ENCODE measurements around the gene FAM117A. TPM values are rescaled to one million over a fixed set of nuclear protein-coding genes. Genes with fewer than 3 reads are reported as not detected.
A peak's percentile ranks its signal among the peaks of the same experiment; 100 is the strongest.

FAM117A gene
- total RNA-seq, 2 experiments from 2014 or later, result 23.2 to 26.5 TPM

DNA sequence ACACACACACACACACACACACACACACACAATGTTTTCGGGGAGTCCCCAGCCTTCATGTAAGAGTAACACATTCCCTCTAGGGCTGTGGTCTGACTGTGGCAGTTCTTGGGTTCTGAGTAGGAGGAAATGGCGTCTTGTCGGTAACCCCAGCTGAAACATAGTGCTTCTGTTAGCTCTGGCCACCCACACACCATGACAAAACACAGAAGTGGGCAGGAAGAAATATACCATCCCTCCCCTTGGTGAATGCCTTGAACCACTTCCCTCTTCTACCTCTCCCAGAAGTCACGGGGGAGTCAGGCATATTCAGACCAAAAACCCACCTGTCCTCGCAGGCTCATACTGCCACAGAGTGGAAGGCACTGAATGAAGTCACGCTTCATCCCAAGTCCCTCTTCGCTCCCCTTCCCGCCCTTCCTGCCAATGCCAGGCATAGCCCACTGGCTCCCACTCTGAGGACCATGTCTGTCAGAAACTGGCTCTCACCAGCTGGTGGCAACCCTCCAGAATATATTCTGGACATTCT lies 67.6 kb downstream of the FAM117A start:
- Histone ChIP-seq H3K4me3 (ENCODE audit: low read length) (no peak overlapping the region), H3K36me3 (ENCODE audit: insufficient read depth, low read length) (peaks cover 16% of the 10 kb centered on the region), H3K27me3 (ENCODE audit: control insufficient read depth in 1 of 2, insufficient read depth in 2 of 2, low read length in 2 of 2) (no peaks in the 10 kb centered on the region), H3K4me1 (ENCODE audit: insufficient read depth, low read length) (peaks cover 23% of the 10 kb centered on the region), H3K9me3 (ENCODE audit: control insufficient read depth in 1 of 2, insufficient read depth in 1 of 2, low read length in 2 of 2) (no peaks in the 10 kb centered on the region), H3K27ac (ENCODE audit: low read depth in 1 of 2, low read length in 2 of 2) (peak overlapping the region in 1 of 2 donors; percentile 35)
- H3K4me3 Mint-ChIP-seq, result peak overlapping the region; percentile 38
- intact Hi-C loops (cut with DNase I, micrococcal nuclease), result loop anchor here (5.0 to 10.0 kb wide), 4 partner anchors 64 to 299 kb away; partner anchors contain the start of genes DLX3 (in 1 of the 2) and NGFR (in 1 of the 2)
- peaks cover 51% of the 10 kb centered on the region for H3K4me1 Mint-ChIP-seq (ENCODE audit: low read depth)
- DNase-seq (peak in 8 of 14 experiments; percentile 18 to 86 (median 51)), ATAC-seq (ENCODE audit: poor library complexity) (peak; percentile 84)
- H3K27me3 Mint-ChIP-seq, result no peaks in the 10 kb centered on the region
- H3K9me3 Mint-ChIP-seq, result no peaks in the 10 kb centered on the region
- ChIA-PET CTCF (interaction anchor here (0.8 to 6.0 kb wide), 14 partner anchors 12 to 200 kb away, joined by 3 to 48 read pairs (median 4); partner anchors contain the start of genes NXPH3, SLC35B1 and SPOP), POLR2A (interaction anchor here (0.6 to 2.6 kb wide), 8 partner anchors 11 to 166 kb away, joined by 3 to 16 read pairs (median 5); partner anchors contain the start of genes FAM117A, SLC35B1 and SPOP)
- H3K27ac Mint-ChIP-seq, result peak overlapping the region; percentile 91
- TF ChIP-seq, protein P1, sequence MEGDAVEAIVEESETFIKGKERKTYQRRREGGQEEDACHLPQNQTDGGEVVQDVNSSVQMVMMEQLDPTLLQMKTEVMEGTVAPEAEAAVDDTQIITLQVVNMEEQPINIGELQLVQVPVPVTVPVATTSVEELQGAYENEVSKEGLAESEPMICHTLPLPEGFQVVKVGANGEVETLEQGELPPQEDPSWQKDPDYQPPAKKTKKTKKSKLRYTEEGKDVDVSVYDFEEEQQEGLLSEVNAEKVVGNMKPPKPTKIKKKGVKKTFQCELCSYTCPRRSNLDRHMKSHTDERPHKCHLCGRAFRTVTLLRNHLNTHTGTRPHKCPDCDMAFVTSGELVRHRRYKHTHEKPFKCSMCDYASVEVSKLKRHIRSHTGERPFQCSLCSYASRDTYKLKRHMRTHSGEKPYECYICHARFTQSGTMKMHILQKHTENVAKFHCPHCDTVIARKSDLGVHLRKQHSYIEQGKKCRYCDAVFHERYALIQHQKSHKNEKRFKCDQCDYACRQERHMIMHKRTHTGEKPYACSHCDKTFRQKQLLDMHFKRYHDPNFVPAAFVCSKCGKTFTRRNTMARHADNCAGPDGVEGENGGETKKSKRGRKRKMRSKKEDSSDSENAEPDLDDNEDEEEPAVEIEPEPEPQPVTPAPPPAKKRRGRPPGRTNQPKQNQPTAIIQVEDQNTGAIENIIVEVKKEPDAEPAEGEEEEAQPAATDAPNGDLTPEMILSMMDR (IDR thresholded peaks at IDR 0.05), result no peak
- peaks cover 20% of the 10 kb centered on the region for H3K36me3 Mint-ChIP-seq (ENCODE audit: low read depth)

GRCh38 chr17:49695698-49696232 lies 68.2 kb downstream of the FAM117A start:
- no peaks in the 10 kb centered on the region for H3K9me3 ChIP-seq (ENCODE audit: control insufficient read depth in 1 of 2, insufficient read depth in 1 of 2, low read length in 2 of 2)
- no peak for DNase-seq
- ChIA-PET CTCF (interaction anchor here (0.8 to 6.0 kb wide), 14 partner anchors 12 to 199 kb away, joined by 3 to 48 read pairs (median 4); partner anchors contain the start of genes NXPH3, SLC35B1 and SPOP), POLR2A (interaction anchor here (0.6 to 2.6 kb wide), 8 partner anchors 12 to 166 kb away, joined by 3 to 16 read pairs (median 5); partner anchors contain the start of genes FAM117A, SLC35B1 and SPOP)
- Mint-ChIP-seq H3K36me3 (ENCODE audit: low read depth) (peaks cover 14% of the 10 kb centered on the region), H3K9me3 (no peaks in the 10 kb centered on the region), H3K27ac (peak overlapping the region; percentile 91), H3K4me3 (peak overlapping the region; percentile 38), H3K27me3 (no peaks in the 10 kb centered on the region), H3K4me1 (ENCODE audit: low read depth) (peaks cover 56% of the 10 kb centered on the region)
- intact Hi-C loops (cut with DNase I, micrococcal nuclease), result loop anchor here (1.0 to 10.0 kb wide), 6 partner anchors 63 to 299 kb away; partner anchors contain the start of genes DLX3 (in 1 of the 2), NGFR (in 1 of the 2) and NXPH3 (in 1 of the 2)
- TF ChIP-seq, protein P1 (IDR thresholded peaks at IDR 0.05), result no peak
- no peaks in the 10 kb centered on the region for H3K27me3 ChIP-seq (ENCODE audit: control insufficient read depth in 1 of 2, insufficient read depth in 2 of 2, low read length in 2 of 2)
- no peak for ATAC-seq (ENCODE audit: poor library complexity)
- peaks cover 28% of the 10 kb centered on the region for H3K4me1 ChIP-seq (ENCODE audit: insufficient read depth, low read length)
- no peak overlapping the region for H3K4me3 ChIP-seq (ENCODE audit: low read length)
- no peak overlapping the region for H3K27ac ChIP-seq (ENCODE audit: low read depth in 1 of 2, low read length in 2 of 2)
- peaks cover 11% of the 10 kb centered on the region for H3K36me3 ChIP-seq (ENCODE audit: insufficient read depth, low read length)

DNA sequence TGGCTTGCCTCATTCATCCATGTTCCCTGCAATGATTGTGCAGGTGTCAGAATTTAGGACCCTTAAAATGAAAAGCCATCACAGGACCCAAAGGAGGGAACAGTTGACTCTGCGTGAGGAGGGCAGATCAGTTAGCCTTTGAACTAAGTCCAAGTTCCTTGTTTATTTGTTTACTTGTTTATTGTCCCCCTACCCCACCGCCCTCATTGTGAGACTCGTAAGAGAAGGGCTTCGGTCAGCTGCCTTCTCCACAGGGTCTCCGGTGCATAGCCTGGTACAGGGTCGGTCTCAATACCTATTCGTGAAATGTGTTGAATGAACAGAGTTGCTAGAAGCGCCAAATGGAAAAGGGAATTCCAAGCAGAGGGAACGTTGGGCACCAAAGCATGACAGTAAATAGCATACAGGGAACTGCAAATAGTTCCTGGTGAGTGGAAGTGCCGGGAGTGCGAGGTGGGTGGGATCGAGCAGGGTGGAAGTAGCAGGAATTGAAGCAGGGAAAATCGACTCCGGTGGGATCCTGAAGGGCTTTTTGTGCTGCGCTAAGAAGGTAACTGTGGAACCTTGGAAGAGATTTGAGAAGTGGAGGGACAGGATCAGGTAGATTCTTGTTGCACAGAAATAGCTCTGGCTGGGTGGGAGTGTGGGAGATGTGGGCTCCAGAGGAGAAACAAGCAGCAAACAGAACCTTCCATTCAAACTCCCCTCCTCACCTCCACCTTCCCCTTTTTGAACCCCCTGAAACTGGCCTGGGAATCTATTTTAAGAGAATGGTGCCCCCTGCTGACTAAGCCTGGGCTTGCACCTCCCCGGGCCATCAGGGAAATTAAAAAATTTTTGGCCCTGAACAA lies 68.9 kb downstream of the FAM117A start:
- peaks cover 32% of the 10 kb centered on the region for H3K4me1 ChIP-seq (ENCODE audit: insufficient read depth, low read length)
- no peaks in the 10 kb centered on the region for H3K9me3 ChIP-seq (ENCODE audit: control insufficient read depth in 1 of 2, insufficient read depth in 1 of 2, low read length in 2 of 2)
- H3K36me3 ChIP-seq (ENCODE audit: insufficient read depth, low read length), result peaks cover 4% of the 10 kb centered on the region
- no peak overlapping the region for H3K27ac ChIP-seq (ENCODE audit: low read depth in 1 of 2, low read length in 2 of 2)
- H3K27me3 ChIP-seq (ENCODE audit: control insufficient read depth in 1 of 2, insufficient read depth in 2 of 2, low read length in 2 of 2), result no peaks in the 10 kb centered on the region
- Mint-ChIP-seq H3K27me3 (no peaks in the 10 kb centered on the region), H3K4me1 (ENCODE audit: low read depth) (peaks cover 54% of the 10 kb centered on the region), H3K27ac (peak overlapping the region; percentile 91), H3K4me3 (no peak overlapping the region), H3K9me3 (no peaks in the 10 kb centered on the region), H3K36me3 (ENCODE audit: low read depth) (peaks cover 7% of the 10 kb centered on the region)
- TF ChIP-seq, protein P1 (IDR thresholded peaks at IDR 0.05), result peak; percentile 92
- H3K4me3 ChIP-seq (ENCODE audit: low read length), result no peak overlapping the region
- DNase-seq (peak; percentile 54 to 81 (median 68)), ATAC-seq (ENCODE audit: poor library complexity) (peak; percentile 63)
- intact Hi-C loops (cut with DNase I, micrococcal nuclease), result loop anchor here (1.0 to 10.0 kb wide), 7 partner anchors 63 to 300 kb away; partner anchors contain the start of genes DLX3 (in 1 of the 2), NGFR (in 1 of the 2), NXPH3 (in 1 of the 2) and PHB1 (in 1 of the 2)
- CTCF ChIA-PET, result interaction anchor here (0.8 to 6.0 kb wide), 14 partner anchors 13 to 198 kb away, joined by 3 to 48 read pairs (median 4); partner anchors contain the start of genes NXPH3, SLC35B1 and SPOP
- POLR2A ChIA-PET, result interaction anchor here (0.8 to 2.6 kb wide), 6 partner anchors 13 to 167 kb away, joined by 3 to 16 read pairs (median 8); partner anchors contain the start of genes FAM117A, SLC35B1 and SPOP

Data from CD4-positive, alpha-beta T cell (primary cell).